Kidney capillary endothelial cell (primary cell): ENCODE results near the gene PCYT1A.
"Not testable (repeated sequence)": the region's sequence is repeated elsewhere in the genome, so short reads cannot be mapped to it uniquely, and the experiment has no call there.

Source experiments
- DNase-seq: peaks from one replicate; pipeline ENCODE4 v3.0.0-alpha.2; 2018; ENCODE audit warnings: low spot score

PCYT1A gene

GRCh38 chr3:196214783-196215441 is 72.6 kb downstream of the PCYT1A start:
- no peak for DNase-seq

GRCh38 chr3:196210673-196211556 is 76.6 kb downstream of the PCYT1A start, which contains the start of gene ZDHHC19:
Gene ZDHHC19, minus strand, starts transcription at chr3:196211400. Its CDS starts 85 bp downstream, at chr3:196211315.
- DNase-seq = no peak

GRCh38 chr3:196209944-196210672 is 77.4 kb downstream of the PCYT1A start:
- not testable (repeated sequence) for DNase-seq

GRCh38 chr3:196208942-196209695 is 78.4 kb downstream of the PCYT1A start:
- no peak for DNase-seq

- no peak for DNase-seq
Measured at GRCh38 chr3:196207833-196208607, 79.5 kb downstream of the PCYT1A start.

GRCh38 chr3:196207159-196207832 is 80.2 kb downstream of the PCYT1A start:
- no peak for DNase-seq

GRCh38 chr3:196205442-196206205 is 81.9 kb downstream of the PCYT1A start:
- DNase-seq = not testable (repeated sequence)

- no peak for DNase-seq
Measured at GRCh38 chr3:196203846-196204245, 83.7 kb downstream of the PCYT1A start.

- no peak for DNase-seq
Measured at GRCh38 chr3:196202516-196202970, 85.0 kb downstream of the PCYT1A start.

- no peak for DNase-seq
Measured at GRCh38 chr3:196198771-196199753, 88.5 kb downstream of the PCYT1A start.

- DNase-seq = no peak
Measured at GRCh38 chr3:196198081-196198675, 89.3 kb downstream of the PCYT1A start.

- no peak for DNase-seq
Measured at GRCh38 chr3:196197524-196197923, 90.0 kb downstream of the PCYT1A start.

- DNase-seq = no peak
Measured at GRCh38 chr3:196195664-196196265, 91.8 kb downstream of the PCYT1A start.

GRCh38 chr3:196194542-196194915 is 93.0 kb downstream of the PCYT1A start:
- DNase-seq = no peak

GRCh38 chr3:196193736-196194541 is 93.6 kb downstream of the PCYT1A start:
- DNase-seq = no peak

- no peak for DNase-seq
Measured at GRCh38 chr3:196193133-196193735, 94.3 kb downstream of the PCYT1A start.
